NOMO-1 (cell line): Measurements from ENCODE around the gene ARHGEF12.

ENCODE experiments used
- DNase-seq, 2 experiments: peaks; one replicate each; lab custom pipeline; 2025; ENCODE audit not compliant: unreplicated experiment in 2 of 2; lab: John Stamatoyannopoulos, UW

Gene ARHGEF12

GRCh38 chr11:120529214-120529613, 193.0 kb downstream of the ARHGEF12 start:
- DNase-seq, result no peak

GRCh38 chr11:120529911-120530310, 193.7 kb downstream of the ARHGEF12 start:
- DNase-seq, result no peak

- DNase-seq, result no peak
Observed at GRCh38 chr11:120532082-120532831, 196.0 kb downstream of the ARHGEF12 start.

- no peak for DNase-seq
Observed at GRCh38 chr11:120532832-120533196, 196.6 kb downstream of the ARHGEF12 start.

GRCh38 chr11:120536091-120536796, 200.0 kb downstream of the ARHGEF12 start:
- no peak for DNase-seq

- DNase-seq, result no peak
Observed at GRCh38 chr11:120536797-120537169, 200.6 kb downstream of the ARHGEF12 start.

GRCh38 chr11:120537996-120538395, 201.8 kb downstream of the ARHGEF12 start:
- DNase-seq, result no peak

GRCh38 chr11:120538707-120539106, 202.5 kb downstream of the ARHGEF12 start:
- DNase-seq, result no peak
